PC-9 (cell line): ENCODE results near the gene FAM83D. TPM values are rescaled to one million over a fixed set of nuclear protein-coding genes. Genes with fewer than 3 reads are reported as not detected.

Experiments used
- BruUV-seq: library from RNA; stranded (reverse); fragments of 400-500 nt; replicated peaks from 2 replicates; lab custom pipeline; 2021; lab: Mats Ljungman, UMichigan
- CTCF ChIA-PET: fragments of 300-600 bp; sonication (Branson Sonifier 250); formaldehyde crosslinking; loops from one replicate; lab custom pipeline; 2022; ENCODE audit warnings: antibody characterized with exemption; lab: Charles Lee
- POLR2A ChIA-PET: fragments of 300-600 bp; sonication (Branson Sonifier 250); formaldehyde crosslinking; loops from one replicate; lab custom pipeline; 2022; ENCODE audit warnings: antibody characterized with exemption; ENCODE audit not compliant: unreplicated experiment; lab: Charles Lee
- DNase-seq, 2 experiments: peaks; one replicate each; pipeline versions ENCODE4 v3.0.0 to v3.0.0-alpha.2; 2015 to 2022; ENCODE audit warnings: mixed read lengths in 1 of 2
- H2AFZ ChIP-seq: fragments of 200-600 bp; sonication (generic); 2 replicates; pipeline ENCODE4 v1.8.1; 2017; ENCODE audit warnings: antibody characterized with exemption
- H3F3A ChIP-seq: fragments of 200-600 bp; sonication (generic); 2 replicates; pipeline ENCODE4 v1.8.1; 2017; ENCODE audit warnings: antibody characterized with exemption, mild to moderate bottlenecking, low read depth; ENCODE audit not compliant: insufficient read depth
- H3K27ac ChIP-seq: fragments of 200-600 bp; sonication (generic); 2 replicates; pipeline ENCODE4 v1.6.1; 2016; ENCODE audit warnings: mixed run types
- H3K27me3 ChIP-seq: fragments of 200-600 bp; sonication (generic); 2 replicates; pipeline ENCODE4 v1.6.1; 2016; ENCODE audit warnings: low read depth, mixed run types; ENCODE audit not compliant: insufficient read depth
- H3K36me3 ChIP-seq: fragments of 200-600 bp; sonication (generic); 2 replicates; pipeline ENCODE4 v1.6.1; 2016; ENCODE audit warnings: low read depth, mixed run types
- H3K4me1 ChIP-seq: fragments of 200-600 bp; sonication (generic); replicated peaks from 2 replicates; pipeline ENCODE4 v1.6.1; 2016; ENCODE audit warnings: mixed run types; ENCODE audit not compliant: insufficient read depth
- H3K4me2 ChIP-seq: fragments of 200-600 bp; sonication (generic); 2 replicates; pipeline ENCODE4 v1.6.1; 2017; ENCODE audit warnings: mixed run types
- H3K4me3 ChIP-seq: fragments of 200-600 bp; sonication (generic); 2 replicates; pipeline ENCODE4 v1.6.1; 2016; ENCODE audit warnings: mixed run types
- H3K79me2 ChIP-seq: fragments of 200-600 bp; sonication (generic); 2 replicates; pipeline ENCODE4 v1.6.1; 2017; ENCODE audit warnings: low read depth, mixed run types
- H3K9me2 ChIP-seq: fragments of 200-600 bp; sonication (generic); 2 replicates; pipeline ENCODE4 v1.8.1; 2017; ENCODE audit warnings: mild to moderate bottlenecking; ENCODE audit not compliant: insufficient read depth
- H3K9me3 ChIP-seq: fragments of 200-600 bp; sonication (generic); 2 replicates; pipeline ENCODE4 v1.8.1; 2016; ENCODE audit warnings: low read depth; ENCODE audit not compliant: insufficient read depth
- H4K20me1 ChIP-seq: fragments of 200-600 bp; sonication (generic); 2 replicates; pipeline ENCODE4 v1.8.1; 2017; ENCODE audit not compliant: insufficient read depth
- EZH2 ChIP-seq: fragments of 200-600 bp; sonication (generic); IDR thresholded peaks from 2 replicates; pipeline ENCODE4 v1.8.0; 2017; ENCODE audit warnings: antibody characterized with exemption, low read depth
- intact Hi-C: fragments of 100-400 bp; cut with micrococcal nuclease; formaldehyde crosslinking; loops from one replicate; pipeline ENCODE4 v1.10.0; 2022; ENCODE audit not compliant: unreplicated experiment
- total RNA-seq: library from RNA; stranded (reverse); gene quantifications from 2 replicates; pipeline ENCODE4 v1.2.3, GENCODE V29; 2021
- TF ChIP-seq, protein P1 (sequence below): fragments of 200-600 bp; sonication (generic); conservative IDR thresholded peaks from 2 replicates; pipeline ENCODE4 v1.6.1; 2017; ENCODE audit warnings: mixed run types, antibody characterized with exemption, mild to moderate bottlenecking, moderate library complexity

Gene FAM83D
- total RNA-seq, 1 experiment from 2014 or later: 57.3 TPM

DNA sequence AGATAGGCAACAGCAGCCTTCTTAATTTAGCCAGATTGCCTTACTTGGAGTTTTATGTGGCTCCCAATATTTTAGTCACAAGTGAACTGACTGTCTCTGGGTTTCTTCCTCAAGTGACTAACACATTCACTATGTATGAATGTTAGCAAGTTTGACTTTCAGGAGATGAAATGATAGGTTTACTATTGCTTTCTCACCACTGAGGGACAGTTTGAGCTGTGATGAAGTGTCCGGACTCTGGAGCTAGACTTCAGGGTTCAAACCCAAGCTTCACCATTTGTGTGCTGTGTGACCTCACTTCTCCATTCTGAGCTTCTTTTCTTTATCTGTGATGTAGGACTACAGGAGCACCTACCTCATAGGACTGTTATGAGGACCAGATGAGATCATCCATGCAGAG, 44.1 kb downstream of the FAM83D start:
- Histone ChIP-seq H3K27me3 (no peaks in the 10 kb centered on the region), H3K36me3 (peaks cover 30% of the 10 kb centered on the region), H4K20me1 (peaks cover 3% of the 10 kb centered on the region; the same call in 1 of the 2 replicates), H3K79me2 (peaks cover 11% of the 10 kb centered on the region), H3K9me3 (no peaks in the 10 kb centered on the region), H3K27ac (peak overlapping the region; percentile 70), H3K4me3 (no peak overlapping the region), H3K4me2 (no peak overlapping the region), H3K9me2 (no peaks in the 10 kb centered on the region), H3F3A (0 out of 2 replicates have a peak, but pooled peaks cover 6% of the 10 kb centered on the region), H3K4me1 (peaks cover 8% of the 10 kb centered on the region; the same call in 1 of the 2 replicates), H2AFZ (no peak overlapping the region)
- ChIA-PET POLR2A (interaction anchor here (0.7 kb wide), 1 partner anchor 8 kb away, joined by 8 read pairs; the partner anchor contains the start of gene DHX35), CTCF (no interaction called here)
- peak in 1 of 2 experiments; percentile 81 for DNase-seq
- no peak for TF ChIP-seq EZH2
- TF ChIP-seq, protein P1, sequence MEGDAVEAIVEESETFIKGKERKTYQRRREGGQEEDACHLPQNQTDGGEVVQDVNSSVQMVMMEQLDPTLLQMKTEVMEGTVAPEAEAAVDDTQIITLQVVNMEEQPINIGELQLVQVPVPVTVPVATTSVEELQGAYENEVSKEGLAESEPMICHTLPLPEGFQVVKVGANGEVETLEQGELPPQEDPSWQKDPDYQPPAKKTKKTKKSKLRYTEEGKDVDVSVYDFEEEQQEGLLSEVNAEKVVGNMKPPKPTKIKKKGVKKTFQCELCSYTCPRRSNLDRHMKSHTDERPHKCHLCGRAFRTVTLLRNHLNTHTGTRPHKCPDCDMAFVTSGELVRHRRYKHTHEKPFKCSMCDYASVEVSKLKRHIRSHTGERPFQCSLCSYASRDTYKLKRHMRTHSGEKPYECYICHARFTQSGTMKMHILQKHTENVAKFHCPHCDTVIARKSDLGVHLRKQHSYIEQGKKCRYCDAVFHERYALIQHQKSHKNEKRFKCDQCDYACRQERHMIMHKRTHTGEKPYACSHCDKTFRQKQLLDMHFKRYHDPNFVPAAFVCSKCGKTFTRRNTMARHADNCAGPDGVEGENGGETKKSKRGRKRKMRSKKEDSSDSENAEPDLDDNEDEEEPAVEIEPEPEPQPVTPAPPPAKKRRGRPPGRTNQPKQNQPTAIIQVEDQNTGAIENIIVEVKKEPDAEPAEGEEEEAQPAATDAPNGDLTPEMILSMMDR: no peak
- BruUV-seq: no TSS peak
- intact Hi-C loops: no loop called here

- DNase-seq: no peak
- 0 out of 2 replicates have a peak, but pooled peaks cover 6% of the 10 kb centered on the region for H3F3A ChIP-seq
- H3K9me2 ChIP-seq: no peaks in the 10 kb centered on the region
- H3K27ac ChIP-seq: no peak overlapping the region
- TF ChIP-seq, protein P1: no peak
- TF ChIP-seq EZH2: no peak
- H3K27me3 ChIP-seq: no peaks in the 10 kb centered on the region
- no peaks in the 10 kb centered on the region for H3K9me3 ChIP-seq
- intact Hi-C loops: no loop called here
- peaks cover 7% of the 10 kb centered on the region; the same call in 1 of the 2 replicates for H4K20me1 ChIP-seq
- ChIA-PET CTCF (no interaction called here), POLR2A (no interaction called here)
- BruUV-seq: no TSS peak
- H3K4me1 ChIP-seq: peaks cover 8% of the 10 kb centered on the region; the same call in 1 of the 2 replicates
- H2AFZ ChIP-seq: no peak overlapping the region
- no peak overlapping the region for H3K4me3 ChIP-seq
- H3K4me2 ChIP-seq: no peak overlapping the region
- H3K36me3 ChIP-seq: peaks cover 30% of the 10 kb centered on the region
- no peaks in the 10 kb centered on the region; the same call in none of the 2 replicates for H3K79me2 ChIP-seq
Observed at GRCh38 chr20:38973107-38973506, 46.9 kb downstream of the FAM83D start.

GRCh38 chr20:38973645-38974044, 47.4 kb downstream of the FAM83D start:
- ChIA-PET POLR2A (no interaction called here), CTCF (no interaction called here)
- Histone ChIP-seq H3K27ac (no peak overlapping the region), H3K4me3 (no peak overlapping the region), H3K9me3 (no peaks in the 10 kb centered on the region), H3K9me2 (no peaks in the 10 kb centered on the region), H2AFZ (no peak overlapping the region), H3K4me2 (no peak overlapping the region), H3K36me3 (peaks cover 30% of the 10 kb centered on the region), H3K79me2 (no peaks in the 10 kb centered on the region; the same call in 1 of the 2 replicates), H3K27me3 (no peaks in the 10 kb centered on the region), H4K20me1 (peaks cover 7% of the 10 kb centered on the region; the same call in 1 of the 2 replicates), H3F3A (0 out of 2 replicates have a peak, but pooled peaks cover 6% of the 10 kb centered on the region), H3K4me1 (peaks cover 8% of the 10 kb centered on the region; the same call in 1 of the 2 replicates)
- BruUV-seq: no TSS peak
- DNase-seq: no peak
- intact Hi-C loops: no loop called here
- no peak for TF ChIP-seq EZH2
- TF ChIP-seq, protein P1: no peak
